Measurements from ENCODE around the gene PRKAR1B.

The PRKAR1B gene

DNA sequence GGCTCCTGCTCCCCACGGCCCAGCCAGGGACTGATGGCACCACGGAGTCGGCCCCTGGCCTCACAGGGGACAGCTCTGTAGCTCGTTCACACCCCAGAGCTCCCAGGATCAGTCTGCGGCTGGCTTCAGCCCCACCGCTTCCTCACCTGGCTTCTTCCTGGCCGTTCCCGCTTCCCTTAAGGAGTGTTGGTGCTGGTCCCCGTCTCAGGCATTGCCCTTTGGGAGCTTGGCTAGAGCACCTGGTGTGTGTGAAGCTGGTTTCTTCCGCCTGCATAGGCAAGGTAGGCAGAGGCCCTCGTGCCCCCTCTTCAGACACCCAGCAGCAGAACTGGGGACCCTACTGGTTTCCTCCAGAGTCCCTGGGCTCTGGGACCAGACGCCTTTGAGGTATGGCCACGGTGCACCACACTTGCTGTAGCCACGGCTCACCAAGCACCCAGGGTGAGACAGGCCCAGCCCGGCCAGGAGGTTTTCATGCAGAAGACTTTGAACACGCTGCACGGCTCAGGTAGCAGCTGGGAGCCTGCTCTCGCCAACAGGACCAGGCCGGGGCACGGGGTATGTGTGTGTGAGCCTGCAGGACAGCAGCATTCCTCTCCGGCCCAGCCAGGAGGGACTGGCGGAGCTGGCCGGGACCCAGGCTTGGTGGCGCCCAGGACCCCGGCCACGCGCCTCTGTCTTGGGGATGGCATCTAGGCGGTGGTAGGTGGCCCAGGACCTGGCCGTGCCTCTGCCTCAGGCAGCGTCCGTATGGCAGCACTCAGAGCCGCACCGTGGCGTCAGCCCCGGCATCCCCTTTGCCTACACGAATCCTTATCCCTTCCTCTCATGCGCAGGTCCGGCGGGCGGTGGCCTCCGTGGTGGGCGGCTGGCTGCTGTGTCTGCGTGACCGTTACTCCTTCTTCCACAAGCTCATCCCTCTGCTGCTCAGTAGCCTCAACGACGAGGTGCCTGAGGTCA lies 13.2 kb upstream of the PRKAR1B start:
- no peak for DNase-seq (ENCODE audit: low read depth in 2 of 2)

DNA sequence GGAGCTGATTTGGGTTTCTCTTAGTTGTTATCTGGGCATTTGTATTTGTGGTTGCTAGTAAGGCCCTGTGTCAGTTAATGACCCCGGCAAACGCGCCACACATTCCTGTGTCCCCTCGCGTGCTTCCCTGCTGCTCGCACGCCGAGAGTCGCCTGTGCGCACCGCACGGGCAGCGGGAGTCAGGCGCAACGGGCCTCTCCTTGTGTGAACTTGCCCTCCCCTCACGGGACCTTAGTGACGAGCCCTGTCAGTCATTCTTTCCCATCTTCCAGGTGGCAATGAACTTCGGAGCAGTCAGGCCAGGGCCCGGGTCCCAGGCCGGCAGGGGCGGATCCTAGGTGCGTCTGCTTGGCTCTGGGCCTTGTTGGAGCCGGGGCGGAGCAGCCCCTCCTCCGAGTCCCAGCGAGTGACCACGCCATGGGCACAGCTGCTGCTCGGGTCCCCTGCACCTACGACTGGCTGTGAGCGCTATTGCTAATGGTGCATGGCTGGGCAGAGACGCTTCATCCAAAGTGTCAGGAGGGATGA lies 12.4 kb upstream of the PRKAR1B start:
- no peak for DNase-seq (ENCODE audit: low read depth in 2 of 2)

DNA sequence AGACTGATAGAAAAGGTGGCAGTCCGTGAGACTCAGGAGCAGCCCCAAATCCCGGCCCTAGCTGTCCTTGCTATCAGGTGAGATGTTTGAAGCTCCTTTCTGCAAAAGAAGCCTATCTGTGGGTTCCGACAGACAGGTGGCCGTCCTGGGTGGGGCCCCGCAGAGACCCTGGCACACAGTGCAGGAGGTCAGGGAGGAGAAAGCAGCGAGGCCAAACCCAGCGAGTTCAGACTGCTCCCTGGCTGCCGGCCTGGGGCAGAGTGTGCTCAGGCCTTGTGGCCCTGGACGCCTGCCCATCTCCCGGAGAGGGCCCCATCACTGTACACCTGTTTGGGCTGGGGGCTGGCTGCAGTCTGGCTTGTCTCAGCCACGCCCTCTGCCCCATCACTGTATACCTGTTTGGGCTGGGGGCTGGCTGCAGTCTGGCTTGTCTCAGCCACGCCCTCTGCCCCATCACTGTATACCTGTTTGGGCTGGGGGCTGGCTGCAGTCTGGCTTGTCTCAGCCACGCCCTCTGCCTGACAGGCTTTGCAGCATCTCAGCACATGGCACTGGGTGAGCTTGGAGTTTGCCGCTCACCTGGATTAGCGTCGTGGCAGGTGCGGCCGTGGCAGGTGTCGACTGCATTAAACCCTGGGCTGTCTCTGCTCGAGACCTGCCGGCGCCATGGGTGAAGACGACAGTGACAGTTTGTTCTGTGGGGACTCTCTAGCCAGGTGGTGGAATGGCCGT lies 11.8 kb upstream of the PRKAR1B start:
- DNase-seq (ENCODE audit: low read depth in 2 of 2), result no peak

DNA sequence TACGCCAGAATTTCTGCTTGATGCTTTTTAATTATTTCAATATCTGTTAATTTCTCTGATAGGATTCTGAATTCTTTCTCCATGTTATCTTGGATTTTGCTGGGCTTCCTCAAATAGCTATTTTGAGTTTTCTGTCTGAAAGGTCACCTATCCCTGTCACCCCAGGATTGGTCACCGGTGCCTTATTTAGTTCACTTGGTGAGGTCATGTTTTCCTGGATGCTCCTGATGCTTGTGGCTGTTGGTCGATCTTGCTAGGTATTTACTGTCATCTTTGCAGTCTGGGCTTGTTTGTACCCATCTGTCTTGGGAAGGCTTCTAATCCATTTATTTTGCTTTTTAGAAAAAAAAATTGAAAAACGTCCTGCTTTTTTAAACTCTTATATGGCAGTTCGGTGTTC lies 11.2 kb upstream of the PRKAR1B start:
- DNase-seq (ENCODE audit: low read depth in 2 of 2), result no peak

DNA sequence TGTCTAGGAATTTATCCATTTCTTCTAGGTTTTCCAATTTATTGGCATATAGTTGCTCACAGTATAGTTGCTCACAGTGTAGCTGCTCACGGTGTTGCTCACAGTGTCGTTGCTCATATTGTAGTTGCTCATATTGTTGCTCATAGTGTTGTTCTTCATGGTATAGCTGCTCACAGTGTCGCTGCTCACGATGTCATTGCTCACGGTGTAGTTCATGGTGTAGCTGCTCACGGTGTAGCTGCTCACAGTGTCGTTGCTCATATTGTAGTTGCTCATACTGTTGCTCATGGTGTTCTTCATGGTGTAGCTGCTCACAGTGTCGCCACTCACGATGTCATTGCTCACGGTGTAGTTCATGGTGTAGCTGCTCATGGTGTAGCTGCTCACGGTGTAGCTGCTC lies 7.7 kb upstream of the PRKAR1B start:
- DNase-seq (ENCODE audit: low read depth in 2 of 2), result no peak

DNA sequence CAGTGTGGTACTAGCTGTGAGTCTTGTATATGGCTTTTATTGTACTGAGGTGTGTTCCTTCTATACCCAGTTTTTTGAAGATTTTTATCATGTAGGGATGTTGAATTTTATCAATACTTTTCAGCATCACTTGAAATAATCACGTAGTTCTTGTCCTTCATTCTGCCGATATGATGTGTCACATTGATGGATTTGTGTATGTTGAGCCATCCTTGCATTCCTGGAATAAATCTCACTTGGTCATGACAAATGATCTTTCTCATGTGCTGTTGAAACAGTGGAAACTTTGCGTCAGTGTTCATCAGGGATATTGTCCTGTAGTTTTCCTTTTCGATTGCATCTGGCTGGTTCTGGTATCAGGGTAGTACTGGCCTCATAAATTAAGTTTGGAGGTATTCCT lies 7.1 kb upstream of the PRKAR1B start:
- no peak for DNase-seq (ENCODE audit: low read depth in 2 of 2)

DNA sequence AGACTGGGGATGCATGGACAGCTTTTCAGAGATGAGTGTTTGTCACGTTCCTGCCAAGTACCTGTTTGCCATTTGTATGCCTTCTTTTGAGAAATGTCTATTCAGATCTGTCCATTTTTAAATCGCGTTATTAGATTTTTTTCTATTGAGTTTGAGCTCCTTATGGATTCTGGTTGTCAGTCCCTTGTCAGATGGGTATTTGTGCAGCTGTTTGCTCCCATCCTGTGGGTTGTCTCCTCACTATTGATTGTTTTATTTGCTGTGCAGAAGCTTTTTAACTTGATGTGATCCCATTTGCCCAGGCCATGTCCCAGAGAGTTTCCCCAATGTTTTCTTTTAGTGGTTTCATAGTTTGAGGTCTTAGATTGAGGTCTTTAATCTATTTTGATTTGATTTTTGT lies 5.5 kb upstream of the PRKAR1B start:
- DNase-seq (ENCODE audit: low read depth in 2 of 2), result no peak

DNA sequence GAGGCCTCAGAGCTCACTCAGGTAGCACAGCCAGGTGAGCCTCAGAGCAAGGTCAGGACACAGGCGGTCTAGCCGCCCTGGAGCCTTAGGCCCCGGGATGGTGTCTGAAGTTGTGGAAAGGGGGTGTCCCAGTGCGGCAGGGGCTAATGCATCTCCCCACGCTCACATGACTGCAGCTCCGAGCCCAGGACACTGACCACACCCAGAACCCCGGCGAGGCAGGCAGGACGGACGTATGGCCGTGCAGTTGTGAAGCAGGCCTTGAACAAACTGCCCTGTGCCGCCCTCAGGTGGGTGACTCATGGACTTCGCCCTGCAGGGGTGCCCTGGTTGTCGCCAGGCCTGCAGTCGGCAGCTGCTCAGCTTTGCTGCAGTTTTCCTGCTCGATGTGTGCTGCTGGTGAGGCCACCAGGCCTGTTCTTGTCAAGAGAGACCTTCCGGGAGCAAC lies 5.0 kb upstream of the PRKAR1B start:
- no peak for DNase-seq (ENCODE audit: low read depth in 2 of 2)

DNA sequence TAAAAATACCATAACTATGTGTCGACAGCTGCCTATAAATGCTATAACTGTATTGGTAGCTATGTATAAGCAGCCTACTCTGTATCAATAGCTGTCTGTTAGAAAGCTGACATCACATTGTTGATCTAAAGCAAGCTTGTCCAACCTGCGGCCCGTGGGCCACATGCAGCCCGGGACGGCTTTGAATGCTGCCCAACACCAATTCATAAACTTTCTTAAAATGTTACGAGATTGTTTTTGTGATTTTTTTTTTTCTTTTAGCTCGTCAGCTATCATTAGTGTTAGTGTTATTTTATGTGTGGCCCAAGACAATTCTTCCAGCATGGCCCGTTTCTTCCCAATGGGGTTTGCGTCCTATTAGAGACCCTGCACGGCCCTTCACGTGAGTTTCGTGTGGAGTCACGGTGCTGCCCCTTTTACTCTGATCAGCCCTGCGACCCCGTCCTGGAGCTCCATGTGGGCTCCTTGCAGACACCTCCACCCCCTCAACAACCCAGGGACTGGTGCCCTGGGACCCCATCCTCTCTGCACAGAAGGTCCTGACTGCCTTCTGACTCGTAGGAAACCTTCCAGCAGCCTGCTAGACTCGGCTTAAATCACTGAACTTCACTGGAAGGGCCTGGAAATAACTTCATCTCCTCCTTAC lies 4.5 kb upstream of the PRKAR1B start:
- no peak for DNase-seq (ENCODE audit: low read depth in 2 of 2)

DNA sequence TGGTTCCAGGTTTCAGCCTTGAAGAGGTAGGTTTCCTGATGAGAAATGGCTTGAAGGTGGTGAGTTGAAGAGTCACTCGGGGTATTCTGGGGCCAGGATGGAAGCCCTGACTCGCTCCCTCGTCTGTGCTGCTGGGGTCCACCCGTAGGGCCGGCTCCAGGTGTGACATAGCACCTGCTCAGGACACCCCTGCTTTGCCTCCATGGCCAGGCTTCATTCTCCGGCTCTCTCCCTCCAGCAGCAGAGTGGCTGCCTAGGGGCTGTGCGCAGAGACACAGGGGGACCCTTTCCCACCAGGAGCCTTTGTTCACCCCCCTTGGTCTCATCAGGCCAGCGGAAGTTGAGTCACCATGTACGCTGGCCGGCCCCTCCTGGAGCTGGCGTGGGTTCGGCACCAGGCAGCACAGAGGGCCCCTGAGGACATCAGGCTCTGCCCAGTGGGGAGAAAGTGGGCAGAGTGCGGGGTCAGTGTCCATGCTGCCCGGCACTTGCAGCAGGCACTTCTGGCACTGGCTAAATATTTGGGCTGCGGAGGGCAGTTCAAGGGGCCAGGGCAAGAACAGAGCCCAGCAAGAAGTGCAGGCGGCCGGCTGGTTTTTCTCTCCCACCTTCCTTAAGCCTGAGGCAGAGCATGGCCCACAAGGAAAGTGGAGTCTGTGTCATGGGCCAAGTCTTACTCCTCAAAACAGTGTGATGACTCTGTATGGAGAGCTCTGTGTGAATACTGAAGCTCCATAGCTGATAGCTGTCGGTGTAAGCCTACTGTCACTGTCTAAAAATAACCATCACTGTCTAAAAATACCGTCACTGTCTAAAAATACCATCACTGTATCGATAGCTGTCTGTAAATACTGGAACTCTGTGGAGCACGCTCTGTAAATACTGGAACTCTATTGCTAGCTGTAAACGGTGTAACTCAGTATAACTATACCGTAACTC lies 3.7 kb upstream of the PRKAR1B start:
- no peak for DNase-seq (ENCODE audit: low read depth in 2 of 2)

DNA sequence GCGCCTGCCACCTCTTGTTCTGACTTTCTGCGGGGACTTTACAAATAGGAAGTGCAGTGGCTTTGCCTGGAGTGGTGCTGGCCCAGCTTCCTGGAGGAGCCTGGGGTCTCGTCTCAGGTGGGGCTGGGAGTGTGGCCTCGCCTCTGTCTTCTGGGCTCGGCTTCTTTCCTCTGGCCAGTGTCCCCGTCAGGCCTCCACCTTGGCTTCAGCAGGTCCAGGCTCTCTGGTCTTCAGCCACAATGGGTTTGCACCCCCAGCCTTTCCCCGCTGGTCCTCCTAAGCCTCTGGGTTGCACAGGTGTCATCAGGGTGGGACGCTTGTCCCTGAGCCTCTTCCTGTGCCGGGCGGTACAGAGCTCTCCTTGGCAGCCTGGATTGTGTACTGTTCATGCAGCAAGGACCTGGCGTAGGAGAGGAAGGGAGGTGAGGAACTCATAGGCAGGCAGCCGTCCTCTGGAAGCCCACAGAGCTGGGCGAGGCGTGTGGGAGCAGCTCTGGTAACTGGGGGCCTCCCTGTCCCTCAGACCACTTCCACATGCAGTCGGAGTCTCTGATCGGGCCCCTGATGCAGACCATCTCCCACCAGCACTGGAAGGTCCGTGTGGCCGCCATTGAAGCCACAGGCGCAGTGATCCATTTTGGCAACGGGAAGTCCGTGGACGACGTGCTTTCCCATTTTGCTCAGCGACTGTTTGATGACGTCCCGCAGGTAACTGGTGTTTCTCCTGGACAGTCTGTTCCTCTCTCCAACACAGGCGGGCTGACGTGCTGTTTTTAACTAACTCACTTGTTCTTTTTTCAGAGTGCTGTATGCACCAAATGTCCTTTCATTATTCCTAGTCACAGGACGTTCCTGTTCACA lies 2.3 kb upstream of the PRKAR1B start:
- DNase-seq (ENCODE audit: low read depth in 2 of 2), result no peak

DNA sequence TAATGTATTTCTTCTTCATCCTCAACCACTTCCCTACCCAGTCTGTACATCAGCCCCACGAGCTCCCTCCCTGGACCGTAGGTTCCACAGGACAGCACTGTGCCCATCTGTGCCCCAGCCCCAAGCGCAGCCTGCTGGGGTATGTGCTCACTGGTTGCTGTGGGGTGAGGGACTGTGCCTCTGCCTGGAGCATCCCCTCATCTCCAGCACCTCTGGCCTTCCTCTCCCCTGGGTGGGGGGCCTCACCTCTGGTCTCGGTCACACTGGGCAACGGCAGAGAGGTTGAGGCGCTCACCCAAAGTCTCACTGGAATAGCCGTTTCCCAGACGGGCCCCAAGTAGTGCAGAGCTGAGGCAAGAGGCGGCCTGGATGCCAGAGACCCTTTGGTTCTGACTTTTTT lies 1.5 kb upstream of the PRKAR1B start:
- no peak for DNase-seq (ENCODE audit: low read depth in 2 of 2)

DNA sequence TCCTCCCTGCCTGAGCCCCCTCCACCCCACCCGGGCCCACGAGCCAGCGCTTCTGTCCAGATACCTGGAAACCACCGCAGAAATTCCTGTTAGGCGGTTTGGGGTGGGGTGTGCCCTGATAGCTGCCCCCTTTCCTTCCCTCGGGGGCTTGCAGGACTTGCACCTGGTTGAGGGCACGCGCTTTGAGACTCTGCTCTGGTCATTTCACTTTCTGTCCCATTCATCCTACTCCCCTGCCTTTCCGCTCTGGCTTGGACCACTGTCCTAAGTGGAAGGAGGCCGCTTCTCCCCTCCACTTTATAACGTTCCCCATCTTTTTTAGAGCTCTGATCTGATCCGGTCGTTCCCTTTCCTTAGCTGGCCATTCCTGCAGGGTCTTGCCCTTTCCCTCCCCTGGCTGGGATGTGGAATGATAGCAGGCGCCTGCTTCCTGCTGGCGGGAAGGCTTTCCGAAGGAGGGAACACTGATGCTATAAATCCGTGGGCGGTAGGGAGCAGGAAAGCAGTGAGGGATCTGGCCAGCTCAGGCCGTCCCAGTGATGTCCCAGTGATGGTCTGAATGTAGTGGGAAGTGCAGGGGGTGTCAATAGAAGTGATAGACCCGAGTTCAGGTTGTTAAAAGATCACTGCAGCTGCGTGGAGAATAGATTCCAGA lies 852 bp upstream of the PRKAR1B start:
- no peak for DNase-seq (ENCODE audit: low read depth in 2 of 2)

DNA sequence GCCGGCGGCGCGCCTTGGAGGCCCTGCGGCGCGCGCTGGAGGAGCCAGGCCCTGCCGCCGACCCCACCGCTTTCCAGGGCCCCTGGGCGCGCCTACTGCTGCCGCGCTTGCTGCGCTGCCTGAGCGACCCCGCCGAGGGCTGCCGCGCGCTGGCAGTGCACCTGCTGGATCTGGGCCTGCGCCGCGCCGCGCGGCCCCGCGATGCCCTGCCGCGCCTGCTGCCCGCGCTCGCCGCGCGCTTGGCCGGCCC lies 302 bp downstream of the PRKAR1B start:
- DNase-seq (ENCODE audit: low read depth in 2 of 2), result peak in 1 of 2 donors; percentile 7

DNA sequence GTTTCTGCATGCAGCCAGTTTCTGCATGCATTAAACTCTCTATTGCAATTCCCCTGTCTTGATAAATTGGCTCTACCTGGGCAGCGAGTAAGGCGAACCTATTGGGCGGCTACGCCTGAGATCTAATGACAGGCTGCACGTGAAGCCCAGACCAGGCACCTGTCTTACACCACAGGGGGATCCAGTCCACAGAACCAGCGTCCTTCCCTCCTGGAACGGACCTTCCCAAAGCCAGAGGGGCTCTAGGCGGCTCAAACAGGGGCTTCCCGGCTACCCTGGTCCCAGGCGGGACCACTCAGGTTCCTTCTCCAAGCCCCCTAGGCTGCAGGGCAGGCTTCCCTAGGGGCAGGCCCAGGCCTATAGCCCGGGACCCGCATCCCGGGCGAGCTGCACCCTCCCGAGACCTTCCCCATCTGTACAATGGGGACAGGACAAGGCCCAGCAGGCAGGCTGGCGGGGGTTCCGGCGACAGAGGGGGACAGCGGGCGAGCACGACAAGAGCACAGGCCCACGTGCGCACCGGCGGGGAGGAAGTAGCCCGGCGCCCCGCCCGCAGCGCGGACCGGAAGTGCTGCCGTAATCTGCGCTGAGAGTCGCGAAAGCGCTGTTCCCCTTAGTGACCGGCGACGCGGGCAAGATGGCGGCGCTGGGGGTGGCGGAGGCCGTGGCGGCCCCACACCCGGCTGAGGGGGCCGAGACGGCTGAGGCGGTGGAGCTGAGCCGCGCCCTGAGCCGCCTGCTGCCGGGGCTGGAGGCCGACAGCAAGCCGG lies 812 bp downstream of the PRKAR1B start, which contains the start of gene DNAAF5:
Gene DNAAF5 (plus strand): TSS at position 616 of the 770 bp plus-strand sequence. CDS start 22 bp downstream, at position 638.
- DNase-seq (ENCODE audit: low read depth in 2 of 2), result peak; percentile 76 to 82

DNA sequence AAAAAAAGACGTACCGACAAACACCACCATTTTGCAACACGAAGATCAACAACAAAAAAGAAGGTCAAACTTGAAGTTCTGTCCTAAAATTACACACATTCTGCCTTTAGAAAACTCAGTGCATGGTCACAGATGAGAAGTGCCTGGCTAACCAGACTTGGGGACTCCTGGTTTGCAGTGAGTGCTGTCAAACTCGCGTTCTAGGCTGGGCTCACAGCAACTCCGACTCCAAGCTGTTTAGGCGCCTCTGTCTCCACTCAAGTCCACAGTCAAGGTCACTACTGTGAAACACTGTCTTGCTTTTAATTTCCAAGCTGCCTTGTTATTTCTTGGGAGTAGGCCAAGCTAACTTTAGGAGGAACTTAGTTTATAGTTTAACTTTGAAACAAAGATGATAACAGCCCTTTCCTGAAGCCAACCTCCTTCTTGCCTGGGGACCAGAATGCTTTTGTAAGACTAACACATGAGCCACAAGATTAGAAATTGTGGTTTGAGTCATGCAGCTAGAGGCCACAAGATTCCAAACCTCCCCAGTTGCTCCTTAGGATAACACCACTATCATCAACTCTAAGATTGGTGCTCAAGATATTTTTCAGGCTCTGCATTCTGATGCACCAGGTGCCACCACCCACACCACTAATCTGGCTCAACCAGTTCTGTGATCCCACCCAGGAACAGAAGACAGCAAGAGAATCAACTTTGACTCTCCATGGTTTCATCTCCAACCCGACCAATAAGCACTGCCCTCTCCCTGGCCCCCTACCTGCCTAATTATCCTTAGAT lies 1.7 kb downstream of the PRKAR1B start:
- DNase-seq (ENCODE audit: low read depth in 2 of 2), result no peak

DNA sequence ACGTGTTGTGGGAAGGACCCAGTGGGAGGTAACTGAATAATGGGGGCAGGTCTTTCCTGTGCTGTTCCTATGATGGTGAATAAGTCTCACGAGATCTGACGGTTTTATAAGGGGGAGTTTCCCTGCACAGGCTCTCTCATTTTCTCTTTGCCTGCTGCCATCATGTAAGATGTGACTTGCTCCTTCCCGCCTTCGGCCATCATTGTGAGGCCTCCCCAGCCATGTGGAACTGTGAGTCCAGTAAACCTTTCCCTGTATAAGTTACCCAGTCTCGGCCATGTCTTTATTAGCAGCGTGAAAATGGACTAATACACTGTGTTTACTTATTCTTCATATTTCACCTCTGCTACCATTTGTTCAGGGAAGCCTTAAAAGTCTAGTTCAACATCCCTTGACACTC lies 2.8 kb downstream of the PRKAR1B start:
- DNase-seq (ENCODE audit: low read depth in 2 of 2), result no peak

DNA sequence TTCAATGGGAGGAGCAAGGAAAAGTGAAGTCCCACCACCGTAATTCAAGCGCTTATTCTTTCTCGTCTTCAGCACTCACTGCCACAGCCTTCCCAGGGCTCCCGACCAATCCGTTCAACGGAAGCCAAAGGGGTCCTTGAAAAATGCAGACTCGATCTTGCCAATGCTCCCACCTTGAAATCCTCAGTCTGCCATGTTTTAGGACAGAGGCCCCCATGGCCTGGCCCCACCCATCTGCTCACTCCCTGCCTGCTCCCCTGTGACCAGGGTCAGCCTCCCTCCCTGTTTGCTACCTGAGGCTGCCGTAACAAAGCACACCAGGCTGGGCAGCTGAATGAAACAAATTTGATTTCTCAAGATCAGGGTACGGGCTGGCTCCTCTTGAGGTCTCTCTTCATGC lies 3.5 kb downstream of the PRKAR1B start:
- DNase-seq (ENCODE audit: low read depth in 2 of 2), result no peak

Data from stimulated activated CD8-positive, alpha-beta memory T cell treated with anti-CD3 and anti-CD28 coated beads, Interleukin-15, amount 100 ng/mL, for 4 hours (primary cell).